GM18519 (cell line): ENCODE results near the gene ZNF808.
"Not testable (repeated sequence)": the region's sequence is repeated elsewhere in the genome, so short reads cannot be mapped to it uniquely, and the experiment has no call there.

ENCODE experiments used
- ATAC-seq: cut with Tn5 transposase; IDR thresholded peaks from one replicate; pipeline ENCODE4 v1.9.1; 2021; ENCODE audit warnings: mild to moderate bottlenecking, moderate library complexity; ENCODE audit not compliant: unreplicated experiment, low FRiP score

The ZNF808 gene

DNA sequence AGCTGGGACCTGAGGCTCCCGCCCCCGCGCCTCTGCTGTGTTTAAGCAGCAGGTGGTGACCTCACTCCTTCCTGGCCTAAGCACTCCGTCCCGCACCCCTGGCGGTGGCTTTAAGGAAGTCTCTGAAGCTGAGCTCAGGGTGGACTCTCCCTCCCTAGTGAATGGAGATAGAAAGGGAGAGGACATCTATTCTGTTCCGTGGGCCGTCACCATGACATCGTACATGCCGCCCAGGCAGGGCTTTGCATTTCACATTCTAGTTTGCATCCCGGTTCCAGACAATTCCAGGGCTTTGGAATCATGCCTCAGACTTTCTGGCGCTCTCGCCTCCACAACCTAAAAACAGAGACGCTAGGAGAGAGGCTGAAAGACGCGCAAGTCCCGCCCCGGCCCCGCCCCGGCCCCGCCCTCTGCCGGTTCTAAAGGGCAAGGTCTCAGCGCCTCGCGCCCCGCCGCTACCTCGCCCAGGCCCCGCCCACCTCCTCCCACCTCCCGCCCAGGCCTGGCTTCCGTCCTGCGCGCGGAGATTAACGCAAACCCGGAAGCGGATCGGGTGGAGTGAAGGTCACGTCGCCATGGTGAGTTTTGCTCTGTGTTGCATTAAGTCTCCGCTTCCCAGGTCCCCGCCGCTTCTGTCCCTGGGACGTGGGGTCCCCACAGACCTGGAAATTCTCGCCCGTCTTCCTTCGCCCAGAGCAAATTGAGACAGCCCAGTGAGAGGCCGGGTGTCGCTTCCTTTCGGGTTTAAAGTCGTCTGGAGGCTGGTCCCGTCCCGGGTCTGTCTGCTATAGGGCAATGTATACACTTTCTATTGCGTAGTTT is at the start of gene ZNF808:
ZNF808 (plus strand) TSS at position 535 of the 822 bp plus-strand sequence. CDS start 15,617 bp downstream, outside the sequence.
- ATAC-seq: peak; percentile 72

DNA sequence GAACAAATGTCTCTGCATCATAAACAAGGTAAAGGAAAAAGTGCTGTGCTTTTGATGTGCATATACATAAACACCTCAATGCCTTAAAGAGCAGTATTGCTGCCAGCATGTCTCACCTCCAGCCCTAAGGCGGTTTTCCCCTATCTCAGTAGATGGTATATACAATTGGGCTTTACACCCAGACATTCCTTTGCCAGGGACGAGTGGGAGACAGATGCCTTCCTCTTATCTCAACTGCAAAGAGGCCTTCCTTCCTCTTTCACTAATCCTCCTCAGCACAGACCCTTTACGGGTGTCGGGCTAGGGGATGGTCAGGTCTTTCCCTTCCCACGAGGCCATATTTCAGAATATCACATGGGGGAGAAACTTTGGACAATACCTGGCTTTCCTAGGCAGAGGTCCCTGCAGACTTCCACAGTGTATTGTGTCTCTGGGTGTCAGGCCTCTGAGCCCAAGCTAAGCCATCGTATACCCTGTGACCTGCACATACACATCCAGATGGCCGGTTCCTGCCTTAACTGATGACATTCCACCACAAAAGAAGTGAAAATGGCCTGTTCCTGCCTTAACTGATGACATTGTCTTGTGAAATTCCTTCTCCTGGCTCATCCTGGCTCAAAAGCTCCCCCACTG is 43.2 kb upstream of the ZNF808 start:
- not testable (repeated sequence) for ATAC-seq

- not testable (repeated sequence) for ATAC-seq
These were observed 42.4 kb upstream of the ZNF808 start for GRCh38 chr19:52485064-52485463.

DNA sequence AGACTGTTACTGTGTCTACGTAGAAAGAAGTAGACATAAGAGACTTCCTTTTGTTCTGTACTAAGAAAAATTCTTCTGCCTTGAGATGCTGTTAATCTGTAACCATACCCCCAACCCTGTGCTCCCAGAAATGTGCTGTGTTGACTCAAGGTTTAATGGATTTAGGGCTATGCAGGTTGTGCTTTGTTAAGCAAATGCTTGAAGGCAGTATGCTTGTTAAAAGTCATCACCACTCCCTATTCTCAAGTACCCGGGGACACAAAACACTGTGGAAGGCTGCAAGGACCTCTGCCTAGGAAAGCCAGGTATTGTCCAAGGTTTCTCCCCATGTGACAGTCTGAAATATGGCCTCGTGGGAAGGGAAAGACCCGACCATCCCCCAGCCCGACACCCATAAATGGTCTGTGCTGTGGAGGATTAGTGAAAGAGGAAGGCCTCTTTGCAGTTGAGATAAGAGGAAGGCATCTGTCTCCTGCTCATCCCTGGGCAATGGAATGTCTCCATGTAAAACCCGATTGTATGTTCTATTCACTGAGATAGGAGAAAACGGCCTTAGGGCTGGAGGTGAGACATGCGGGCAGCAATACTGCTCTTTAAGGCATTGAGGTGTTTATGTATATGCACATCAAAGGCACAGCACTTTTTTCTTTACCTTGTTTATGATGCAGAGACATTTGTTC is 41.8 kb upstream of the ZNF808 start:
- ATAC-seq: not testable (repeated sequence)

- no peak for ATAC-seq
These were observed 35.1 kb upstream of the ZNF808 start for GRCh38 chr19:52492201-52492993.

DNA sequence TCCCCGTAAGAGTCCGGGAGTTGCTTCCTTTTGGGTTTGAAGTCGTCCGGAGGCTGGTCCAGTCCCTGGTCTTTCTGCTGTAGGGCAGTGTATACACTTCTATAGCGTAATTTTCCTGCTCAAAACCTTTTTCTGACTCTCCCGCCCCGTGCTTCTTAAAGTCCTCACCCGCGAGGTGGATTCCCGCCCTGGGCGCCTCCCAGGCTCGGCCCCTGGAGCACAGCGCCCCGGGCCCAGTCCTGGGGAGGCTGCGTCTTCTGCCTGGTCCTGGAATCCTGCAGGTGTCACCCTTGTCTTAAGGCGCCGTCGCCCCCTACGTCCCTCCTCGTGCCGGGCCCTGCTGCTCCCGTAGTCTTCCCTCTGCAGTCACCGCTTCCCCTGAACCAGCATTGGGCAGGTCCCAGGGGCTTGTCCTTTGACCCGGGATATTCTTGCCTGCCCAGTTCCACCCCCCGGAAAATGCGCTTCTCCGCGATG is 34.4 kb upstream of the ZNF808 start:
- no peak for ATAC-seq

DNA sequence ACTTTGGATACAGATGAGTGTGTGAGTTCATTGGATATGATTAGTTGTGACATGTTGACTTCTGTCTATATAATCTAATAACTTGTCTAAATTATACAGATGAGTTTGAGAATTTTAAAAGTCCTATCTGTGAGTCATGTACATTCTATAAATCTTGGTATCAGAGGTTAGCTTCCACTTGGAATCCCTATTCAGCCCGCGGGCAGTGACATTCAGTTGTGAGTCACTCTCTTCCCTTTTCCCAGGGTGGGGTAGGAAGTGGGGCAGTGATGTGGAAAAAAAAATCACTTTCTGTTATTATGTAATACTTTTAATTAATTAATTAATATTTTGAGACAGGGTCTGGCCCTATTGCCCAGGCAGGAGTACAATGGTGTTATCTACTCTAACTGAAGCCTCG is 33.0 kb upstream of the ZNF808 start:
- no peak for ATAC-seq

- no peak for ATAC-seq
These were observed 28.9 kb upstream of the ZNF808 start for GRCh38 chr19:52498571-52498970.

GRCh38 chr19:52500474-52500873 is 27.0 kb upstream of the ZNF808 start:
- not testable (repeated sequence) for ATAC-seq

DNA sequence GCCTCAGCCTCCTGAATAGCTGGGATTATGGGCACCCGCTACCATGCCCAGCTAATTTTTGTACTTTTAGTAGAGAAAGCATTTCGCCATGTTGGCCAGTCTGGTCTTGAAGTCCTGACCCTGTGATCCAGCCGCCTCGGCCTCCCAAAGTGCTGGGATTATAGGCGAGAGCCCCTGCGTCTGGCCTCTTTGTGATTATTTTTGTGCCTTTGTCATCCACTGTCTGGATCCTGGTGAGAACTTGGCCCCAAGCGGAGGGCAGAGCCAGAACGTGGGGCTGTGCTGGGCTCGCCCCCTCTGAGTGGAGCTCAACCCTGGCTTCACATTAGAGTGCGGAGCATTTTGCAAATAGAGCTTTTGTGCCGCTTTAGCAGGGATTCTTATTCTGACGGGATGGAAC is 26.5 kb upstream of the ZNF808 start:
- ATAC-seq: not testable (repeated sequence)

DNA sequence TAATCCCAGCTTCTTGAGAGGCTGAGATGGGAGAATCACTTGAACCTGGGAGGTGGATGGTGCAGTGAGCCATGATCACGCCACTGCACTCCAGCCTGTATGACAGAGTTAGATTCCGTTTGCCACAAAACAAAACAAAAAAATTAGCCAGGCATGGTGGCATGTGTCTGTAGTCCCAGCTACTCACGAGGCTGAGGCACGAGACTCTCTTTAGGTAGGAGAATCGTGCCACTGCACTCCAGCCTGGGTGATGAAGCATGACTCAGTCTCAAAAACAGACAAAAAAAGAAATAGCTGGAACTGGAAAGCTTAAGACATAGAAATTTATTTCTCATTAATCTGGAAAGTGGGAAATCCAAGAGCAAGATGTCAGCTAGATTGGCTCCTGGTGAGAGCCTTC is 20.2 kb upstream of the ZNF808 start:
- ATAC-seq: no peak

DNA sequence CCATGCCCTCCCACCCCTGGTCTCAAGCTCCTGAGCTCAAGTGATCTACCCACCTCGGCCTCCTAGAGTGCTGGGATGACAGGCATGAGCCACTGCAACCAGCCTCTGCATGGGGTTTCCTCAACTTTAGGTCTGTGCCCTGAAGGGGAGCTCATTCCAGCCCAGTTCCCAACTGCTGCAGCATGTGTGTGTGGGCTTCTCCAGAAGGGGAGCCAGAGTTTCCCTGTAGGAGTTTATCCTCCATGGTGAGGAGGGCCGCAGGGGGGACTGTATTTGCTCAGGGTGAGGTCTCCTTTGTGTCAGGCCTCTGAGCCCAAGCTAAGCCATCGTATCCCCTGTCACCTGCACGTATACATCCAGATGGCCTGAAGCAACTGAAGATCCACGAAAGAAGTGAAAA is 11.3 kb upstream of the ZNF808 start:
- no peak for ATAC-seq

DNA sequence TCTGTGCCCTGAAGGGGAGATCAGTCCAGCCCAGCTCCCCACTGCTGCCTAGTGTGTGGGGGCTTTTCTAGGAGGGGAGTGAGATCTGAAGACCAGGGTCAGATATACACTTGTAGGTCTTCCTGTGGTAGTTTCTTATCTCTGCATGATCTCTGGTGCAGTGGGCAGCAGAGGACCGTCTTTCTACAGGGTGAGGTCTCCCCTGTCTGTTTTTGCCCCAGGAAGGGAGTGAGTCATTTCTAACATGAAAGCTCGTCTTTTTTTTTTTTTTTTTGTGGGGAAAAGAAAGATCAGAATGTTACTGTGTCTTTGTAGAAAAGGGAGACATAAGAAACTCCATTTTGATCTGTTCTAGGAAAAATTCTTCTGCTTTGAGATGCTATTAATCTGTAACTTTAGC is 8.8 kb upstream of the ZNF808 start:
- ATAC-seq: no peak

GRCh38 chr19:52519175-52519574 is 8.3 kb upstream of the ZNF808 start:
- ATAC-seq: not testable (repeated sequence)

GRCh38 chr19:52520013-52520412 is 7.5 kb upstream of the ZNF808 start:
- no peak for ATAC-seq

GRCh38 chr19:52522551-52522950 is 4.9 kb upstream of the ZNF808 start:
- ATAC-seq: no peak

DNA sequence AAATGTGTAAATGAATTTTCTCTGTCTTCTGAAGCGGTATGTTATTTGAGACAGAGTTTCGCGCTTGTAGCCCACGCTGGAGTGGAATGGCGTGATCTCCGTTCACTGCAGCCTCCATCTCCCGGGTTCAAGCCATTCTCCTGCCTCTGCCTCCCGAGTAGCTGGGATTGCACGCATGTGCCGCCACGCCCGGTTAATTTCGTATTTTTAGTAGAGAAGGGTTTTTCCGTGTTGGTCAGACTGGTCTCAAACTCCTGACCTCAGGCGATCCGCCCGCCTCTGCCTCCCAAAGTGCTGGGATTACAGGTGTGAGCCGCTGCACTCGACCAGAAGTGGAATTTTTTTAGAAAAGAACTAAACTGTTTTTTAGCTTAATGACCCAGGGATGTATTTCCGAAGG is 3.4 kb upstream of the ZNF808 start:
- ATAC-seq: no peak

GRCh38 chr19:52527956-52528351 is 486 bp downstream of the ZNF808 start:
- ATAC-seq: no peak

GRCh38 chr19:52532480-52532879 is 5.0 kb downstream of the ZNF808 start:
- no peak for ATAC-seq

- ATAC-seq: no peak
These were observed 6.4 kb downstream of the ZNF808 start for GRCh38 chr19:52533901-52534300.
